Measurements from ENCODE around the gene PITPNB.
A peak's percentile ranks its signal among the peaks of the same experiment; 100 is the strongest.

Gene PITPNB

DNA sequence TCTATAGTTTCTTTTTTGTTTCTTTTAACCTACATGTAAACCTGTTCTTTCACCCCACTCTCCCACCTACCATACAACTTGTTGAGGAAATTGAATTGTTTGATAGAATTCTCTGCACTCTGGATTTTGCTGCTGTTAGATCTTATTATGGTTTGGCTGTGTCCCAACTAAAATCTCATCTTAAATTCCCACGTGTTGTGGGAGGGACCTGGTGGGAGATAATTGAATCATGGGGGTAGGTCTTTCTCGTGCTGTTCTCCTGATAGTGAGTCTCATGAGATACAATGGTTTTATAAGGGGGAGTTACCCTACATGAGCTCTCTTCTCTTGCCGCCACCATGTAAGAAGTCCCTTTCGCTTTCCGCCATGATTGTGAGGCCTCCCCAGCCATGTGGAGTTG, 15.0 kb upstream of the PITPNB start:
- H3K27ac ChIP-seq, result no peak overlapping the region
- TF ChIP-seq, protein P1, sequence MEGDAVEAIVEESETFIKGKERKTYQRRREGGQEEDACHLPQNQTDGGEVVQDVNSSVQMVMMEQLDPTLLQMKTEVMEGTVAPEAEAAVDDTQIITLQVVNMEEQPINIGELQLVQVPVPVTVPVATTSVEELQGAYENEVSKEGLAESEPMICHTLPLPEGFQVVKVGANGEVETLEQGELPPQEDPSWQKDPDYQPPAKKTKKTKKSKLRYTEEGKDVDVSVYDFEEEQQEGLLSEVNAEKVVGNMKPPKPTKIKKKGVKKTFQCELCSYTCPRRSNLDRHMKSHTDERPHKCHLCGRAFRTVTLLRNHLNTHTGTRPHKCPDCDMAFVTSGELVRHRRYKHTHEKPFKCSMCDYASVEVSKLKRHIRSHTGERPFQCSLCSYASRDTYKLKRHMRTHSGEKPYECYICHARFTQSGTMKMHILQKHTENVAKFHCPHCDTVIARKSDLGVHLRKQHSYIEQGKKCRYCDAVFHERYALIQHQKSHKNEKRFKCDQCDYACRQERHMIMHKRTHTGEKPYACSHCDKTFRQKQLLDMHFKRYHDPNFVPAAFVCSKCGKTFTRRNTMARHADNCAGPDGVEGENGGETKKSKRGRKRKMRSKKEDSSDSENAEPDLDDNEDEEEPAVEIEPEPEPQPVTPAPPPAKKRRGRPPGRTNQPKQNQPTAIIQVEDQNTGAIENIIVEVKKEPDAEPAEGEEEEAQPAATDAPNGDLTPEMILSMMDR (conservative IDR thresholded peaks at IDR 0.05), result no peak

DNA sequence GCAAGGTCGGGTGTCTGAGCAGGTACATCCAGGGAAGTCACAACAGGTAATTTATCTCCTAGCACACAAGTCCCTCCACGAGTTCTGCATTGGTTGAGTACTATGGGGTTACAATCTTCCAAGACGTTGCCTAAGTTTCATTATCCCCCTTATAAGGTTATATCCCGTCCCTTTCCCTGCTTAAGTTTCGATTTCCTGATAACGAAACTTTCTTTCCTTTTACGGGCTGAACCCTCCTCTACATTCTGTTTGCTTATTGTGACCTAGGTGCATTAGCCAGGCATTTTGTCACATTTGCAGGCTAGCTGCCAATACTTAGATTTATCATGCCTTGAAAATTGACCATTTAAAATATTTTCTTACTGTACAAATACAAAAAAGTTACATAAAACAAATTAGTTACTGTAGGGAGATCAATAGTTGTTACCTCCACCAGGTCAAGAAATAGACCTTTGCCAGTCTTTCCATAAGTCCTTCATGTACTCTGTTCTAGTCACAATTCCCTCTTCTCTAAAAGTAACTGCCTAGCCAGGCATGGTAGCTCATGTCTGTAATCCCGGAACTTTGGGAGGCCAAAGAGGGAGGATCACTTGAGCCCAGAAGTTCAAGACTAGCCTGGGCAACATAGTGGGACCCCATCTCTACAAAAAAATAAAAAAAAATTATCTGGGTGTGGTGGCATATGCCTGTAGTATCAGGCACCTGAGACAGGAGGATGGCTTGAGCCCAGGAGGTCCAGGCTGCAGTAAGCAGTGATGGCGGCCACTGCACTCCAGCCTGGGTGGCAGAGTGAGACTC, 14.3 kb upstream of the PITPNB start:
- no peak overlapping the region for H3K27ac ChIP-seq
- TF ChIP-seq, protein P1 (conservative IDR thresholded peaks at IDR 0.05), result no peak

GRCh38 chr22:27930331-27931060, 11.4 kb upstream of the PITPNB start:
- H3K27ac ChIP-seq, result no peak overlapping the region
- TF ChIP-seq, protein P1 (conservative IDR thresholded peaks at IDR 0.05), result no peak

DNA sequence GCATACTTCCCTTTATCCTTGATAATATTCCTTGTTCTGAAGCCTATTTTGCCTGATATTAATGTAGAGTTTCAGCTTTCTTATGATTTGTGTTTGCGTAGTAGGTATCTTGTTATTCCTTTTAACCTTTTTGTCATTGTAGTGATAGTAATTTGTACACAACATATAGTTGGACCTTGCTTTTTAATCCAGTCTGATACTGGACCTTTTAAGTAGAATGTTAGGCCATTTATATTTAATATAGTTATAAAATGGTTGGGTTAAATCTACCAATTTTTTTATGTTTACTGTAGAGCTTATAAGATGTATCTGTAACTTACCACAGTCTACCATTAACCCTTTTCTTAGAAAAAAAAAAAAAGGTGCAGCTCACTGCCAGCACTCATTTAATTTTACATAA, 8.6 kb upstream of the PITPNB start:
- H3K27ac ChIP-seq, result no peak overlapping the region
- TF ChIP-seq, protein P1 (conservative IDR thresholded peaks at IDR 0.05), result no peak

DNA sequence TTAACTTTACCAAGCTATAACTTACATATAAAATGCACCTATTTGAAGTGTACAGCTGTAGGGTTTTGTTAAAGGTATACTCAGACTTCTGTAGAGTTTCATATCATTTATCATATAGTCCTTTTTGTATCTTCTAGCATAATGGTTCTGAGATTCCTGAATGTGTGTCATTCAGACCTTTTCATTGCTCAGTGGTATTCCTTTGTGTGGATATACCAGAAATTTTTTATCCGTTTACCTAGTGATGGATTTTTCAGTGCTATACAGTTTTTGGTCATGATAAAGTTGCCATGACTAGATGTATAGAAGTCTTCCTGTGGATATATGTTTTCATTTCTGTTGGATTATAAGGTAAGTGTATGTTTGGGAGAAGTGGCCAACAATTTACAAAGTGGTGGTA, 6.3 kb upstream of the PITPNB start:
- H3K27ac ChIP-seq, result no peak overlapping the region
- TF ChIP-seq, protein P1 (conservative IDR thresholded peaks at IDR 0.05), result no peak

- TF ChIP-seq, protein P1 (conservative IDR thresholded peaks at IDR 0.05), result no peak
Measured at GRCh38 chr22:27919942-27920755, 1.1 kb upstream of the PITPNB start.

More at GRCh38 chr22:27919942-27920755, 1.1 kb upstream of the PITPNB start:
- H3K27ac ChIP-seq, result peak overlapping the region; percentile 92
